Body of pancreas (tissue), 4 donors: ENCODE results near the gene TRPC4.

Experiments
- CTCF ChIP-seq, 7 experiments: fragments of 450-650 bp in 4 of 7; fragments of 200-600 bp in 3 of 7; sonication (generic) in 3 of 7; IDR thresholded peaks; one replicate each; pipeline ENCODE4 v1.5.1; 2016 to 2019; ENCODE audit warnings: antibody characterized with exemption in 7 of 7
- POLR2A ChIP-seq, 3 donors: fragments of 450-650 bp; IDR thresholded peaks; one replicate each; pipeline ENCODE4 v1.6.1; 2016; ENCODE audit warnings: antibody characterized with exemption in 3 of 3, mild to moderate bottlenecking in 2 of 3

GRCh38 chr13:37598597-37598996 lies 271.0 kb downstream of the TRPC4 start, which contains the start of gene POSTN:
- TF ChIP-seq POLR2A (IDR thresholded peaks at IDR 0.05): no peak
- no peak for TF ChIP-seq CTCF (IDR thresholded peaks at IDR 0.05)
